Fibroblast of pulmonary artery (primary cell): Measurements from ENCODE around the gene NFILZ.

Experiments
- DNase-seq: peaks from one replicate; pipeline ENCODE4 v3.0.0-alpha.2; 2010; ENCODE audit warnings: low read depth
- H3K4me3 ChIP-seq: replicated peaks from 2 replicates; pipeline ENCODE4 v1.5.1; 2011; ENCODE audit warnings: low read depth, mild to moderate bottlenecking, control low read depth, low read length, moderate library complexity
- CTCF ChIP-seq: IDR thresholded peaks from 2 replicates; pipeline ENCODE4 v1.5.1; 2011; ENCODE audit warnings: mild to moderate bottlenecking, control low read depth, low read length, inconsistent platforms; ENCODE audit errors: missing control alignments

NFILZ gene

GRCh38 chr19:8611391-8611876 lies 19.0 kb upstream of the NFILZ start:
- H3K4me3 ChIP-seq: no peak overlapping the region
- TF ChIP-seq CTCF: no peak
- DNase-seq: no peak

- H3K4me3 ChIP-seq: no peak overlapping the region
- DNase-seq: peak; percentile 70
- TF ChIP-seq CTCF: no peak
These were observed 18.3 kb upstream of the NFILZ start for GRCh38 chr19:8611877-8612806.

- DNase-seq: no peak
- TF ChIP-seq CTCF: no peak
- H3K4me3 ChIP-seq: no peak overlapping the region
These were observed 17.6 kb upstream of the NFILZ start for GRCh38 chr19:8612807-8613171.

GRCh38 chr19:8614455-8614854 lies 16.0 kb upstream of the NFILZ start:
- no peak for TF ChIP-seq CTCF
- H3K4me3 ChIP-seq: no peak overlapping the region
- no peak for DNase-seq

GRCh38 chr19:8615024-8615423 lies 15.4 kb upstream of the NFILZ start:
- no peak for DNase-seq
- TF ChIP-seq CTCF: no peak
- no peak overlapping the region for H3K4me3 ChIP-seq

- peak; percentile 98 for TF ChIP-seq CTCF
- DNase-seq: peak; percentile 69
- no peak overlapping the region for H3K4me3 ChIP-seq
These were observed 14.4 kb upstream of the NFILZ start for GRCh38 chr19:8615813-8616596.
